Iris pigment epithelial cell (primary cell): Measurements from ENCODE around the gene SERPINE1.
A peak's percentile ranks its signal among the peaks of the same experiment; 100 is the strongest.
"Not testable (repeated sequence)": the region's sequence is repeated elsewhere in the genome, so short reads cannot be mapped to it uniquely, and the experiment has no call there.

ENCODE experiments used
- DNase-seq: peaks from one replicate; pipeline ENCODE4 v3.0.0-alpha.2; 2011; ENCODE audit warnings: low read depth

Gene SERPINE1

DNA sequence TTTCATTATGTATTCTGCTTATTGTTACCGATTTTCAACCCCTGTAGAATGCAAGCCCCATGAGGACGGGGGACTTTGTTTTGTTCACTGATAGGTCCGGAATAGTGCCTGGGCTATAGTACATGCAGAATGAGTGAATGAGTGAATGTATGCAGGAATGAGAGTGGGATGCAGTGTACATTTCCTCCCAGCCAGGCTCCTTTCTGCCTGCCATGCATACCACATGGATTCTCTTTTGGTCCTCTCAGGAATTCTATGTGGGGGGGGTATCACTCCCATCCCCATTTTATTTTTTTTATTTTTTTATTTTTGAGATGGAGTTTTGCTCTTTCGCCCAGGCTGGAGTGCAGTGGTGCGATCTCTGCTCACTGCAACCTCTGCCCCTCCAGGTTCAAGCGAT, 24.9 kb upstream of the SERPINE1 start:
- no peak for DNase-seq

DNA sequence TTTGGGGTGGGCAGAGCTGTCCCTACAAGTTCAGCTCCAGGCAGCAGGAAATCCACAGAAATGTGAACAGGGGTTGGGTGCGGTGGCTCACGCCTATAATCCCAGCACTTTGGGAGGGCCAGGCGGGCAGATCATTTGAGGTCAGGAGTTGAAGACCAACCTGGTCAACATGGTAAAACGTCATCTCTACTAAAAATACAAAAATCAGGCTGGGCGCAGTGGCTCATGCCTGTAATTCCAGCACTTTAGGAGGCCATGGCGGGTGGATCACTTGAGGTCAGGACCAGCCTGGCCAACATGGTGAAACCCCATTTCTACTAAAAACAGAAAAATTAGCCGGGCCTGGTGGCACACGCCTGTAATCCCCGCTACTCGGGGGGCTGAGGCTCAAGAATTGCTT, 23.2 kb upstream of the SERPINE1 start:
- not testable (repeated sequence) for DNase-seq

DNA sequence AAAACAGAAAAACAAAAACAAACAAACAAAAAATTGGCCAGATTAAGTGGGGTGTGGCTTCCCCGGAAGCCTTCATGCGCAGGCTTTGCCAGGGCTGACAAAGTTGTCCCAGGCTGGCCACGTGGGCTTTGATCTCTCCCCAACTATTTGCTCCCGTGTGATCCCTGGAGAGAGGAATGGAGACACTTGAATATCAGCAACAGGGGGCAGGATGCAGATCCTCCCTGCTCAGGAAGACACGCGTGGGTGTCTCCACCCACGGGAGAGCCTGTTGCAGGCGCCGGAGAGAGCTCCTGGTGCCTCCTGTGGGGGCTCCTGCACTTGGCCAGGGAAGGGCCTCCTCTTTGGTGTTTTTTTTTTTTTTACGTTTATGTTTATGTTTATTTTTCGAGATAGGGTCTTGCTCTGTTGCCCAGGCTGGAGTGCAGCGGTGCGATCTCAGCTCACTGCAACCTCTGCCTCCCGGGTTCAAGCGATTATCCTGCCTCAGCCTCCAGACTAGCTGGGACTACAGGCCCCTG, 22.7 kb upstream of the SERPINE1 start:
- DNase-seq: no peak

DNA sequence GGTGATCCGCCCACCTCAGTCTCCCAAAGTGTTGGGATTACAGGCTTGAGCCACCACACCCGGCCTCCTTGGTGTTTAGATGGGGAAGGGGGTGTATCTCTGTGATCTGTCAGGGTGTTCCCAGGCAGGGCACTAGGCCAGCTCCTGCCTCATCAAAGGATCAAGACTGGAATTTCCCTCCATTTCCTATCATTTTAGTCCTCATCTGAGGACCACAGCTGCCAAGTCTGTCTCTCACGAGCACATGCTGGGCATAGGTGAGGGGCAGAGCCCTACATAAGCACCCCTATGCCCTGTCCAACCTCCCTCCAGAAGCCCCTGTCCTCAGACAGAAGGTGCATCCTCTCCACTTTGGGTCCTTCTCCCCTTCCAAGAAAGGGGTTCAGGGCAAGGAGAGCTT, 22.1 kb upstream of the SERPINE1 start:
- DNase-seq: no peak

DNA sequence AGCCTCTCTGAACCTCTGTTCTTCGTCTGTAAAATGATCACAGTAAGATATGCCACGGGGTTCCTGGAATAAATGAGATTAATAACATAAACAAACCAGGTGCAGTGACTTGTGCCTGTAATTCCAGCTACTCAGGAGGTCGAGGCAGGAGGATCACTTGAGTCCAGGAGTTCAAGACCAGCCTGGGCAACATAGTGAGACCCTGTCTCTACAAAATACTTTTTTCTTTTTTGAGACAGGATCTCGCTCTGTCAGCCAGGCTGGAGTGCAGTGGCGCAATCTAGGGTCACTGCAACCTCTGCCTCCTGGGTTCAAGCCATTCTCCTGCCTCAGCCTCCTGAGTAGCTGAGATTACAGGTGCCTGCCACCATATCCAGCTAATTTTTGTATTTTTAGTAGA, 21.7 kb upstream of the SERPINE1 start:
- DNase-seq: not testable (repeated sequence)

DNA sequence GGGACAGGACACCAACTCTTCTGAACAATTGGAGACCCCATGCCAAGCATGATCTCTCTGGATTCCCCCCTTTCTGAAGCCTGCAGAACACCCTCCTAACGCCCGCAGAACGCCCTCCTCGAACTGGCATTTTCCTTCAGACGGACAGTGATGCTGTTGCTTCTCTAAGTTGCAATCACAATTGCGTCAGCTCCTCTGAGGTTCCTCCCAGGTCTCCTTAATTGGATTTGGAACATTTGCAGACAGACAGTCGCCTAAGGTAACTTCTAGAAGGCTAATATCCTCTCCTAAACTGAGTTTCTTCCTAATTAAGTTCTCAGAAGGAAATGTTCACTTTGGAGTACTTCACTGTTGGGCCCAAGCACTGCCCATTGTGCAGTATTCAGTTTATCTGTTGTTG, 20.5 kb upstream of the SERPINE1 start:
- DNase-seq: no peak

DNA sequence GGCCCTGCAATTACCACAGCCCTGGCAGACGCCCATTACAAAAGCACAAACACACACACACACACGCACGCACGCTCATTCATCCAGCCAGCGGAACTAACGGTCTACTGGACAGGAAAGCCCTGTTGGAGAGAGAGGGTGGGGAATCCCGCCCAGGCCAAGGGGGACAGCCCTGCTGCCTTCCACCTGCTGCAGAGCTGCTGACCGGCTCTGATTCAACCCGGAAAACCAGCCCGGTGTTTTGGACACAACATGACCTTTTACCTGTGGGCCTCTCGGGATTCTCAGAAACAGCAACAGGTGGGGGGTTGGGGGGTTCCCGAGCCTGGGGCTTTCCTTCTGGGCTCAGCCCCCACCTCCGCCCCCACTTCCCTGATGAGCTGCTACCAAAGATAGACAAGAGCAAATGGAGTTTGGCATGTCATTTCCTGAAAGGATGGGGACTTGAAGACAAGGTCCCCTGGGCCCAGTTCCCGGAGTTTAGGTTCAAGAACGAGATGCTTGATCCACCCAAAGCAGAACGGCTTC, 18.5 kb upstream of the SERPINE1 start:
- DNase-seq: peak; percentile 84

DNA sequence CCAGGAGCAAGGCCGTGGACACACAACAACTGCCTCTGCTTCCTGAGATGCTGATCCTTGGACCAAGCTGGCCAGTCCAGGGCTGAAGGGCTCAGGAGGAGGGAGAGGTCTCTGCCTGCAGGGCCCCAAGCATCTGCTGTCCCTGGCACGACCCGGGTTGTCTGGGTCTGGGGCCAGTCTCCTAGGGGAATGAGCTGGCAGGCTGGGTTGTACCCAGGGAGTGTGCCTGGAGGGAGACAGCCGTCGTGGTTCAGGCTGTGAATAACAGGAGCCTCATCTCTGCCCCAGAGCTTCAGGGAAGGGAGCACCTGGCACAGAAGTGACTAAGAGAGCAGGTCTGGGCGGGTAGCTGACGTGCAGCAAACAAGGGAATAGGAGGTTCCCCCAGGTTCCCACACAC, 17.9 kb upstream of the SERPINE1 start:
- peak; percentile 31 for DNase-seq

DNA sequence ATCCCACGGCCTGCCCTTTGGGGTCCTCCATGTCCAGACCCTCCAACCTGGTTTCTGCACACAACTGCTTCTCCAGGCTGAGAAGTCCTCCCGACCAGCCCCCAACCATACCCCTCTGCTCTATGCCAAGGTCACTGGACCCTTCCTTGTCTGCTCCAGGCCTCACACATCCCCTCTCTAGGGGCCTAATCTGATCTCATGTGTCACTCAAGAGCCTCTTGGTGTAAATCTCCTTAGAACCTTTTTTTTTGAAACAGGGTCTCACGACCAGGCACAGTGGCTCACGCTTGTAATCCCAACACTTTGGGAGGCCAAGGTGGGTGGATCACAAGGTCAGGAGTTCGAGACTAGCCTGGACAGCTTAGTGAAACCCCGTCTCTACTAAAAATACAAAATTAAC, 17.5 kb upstream of the SERPINE1 start:
- DNase-seq: no peak

DNA sequence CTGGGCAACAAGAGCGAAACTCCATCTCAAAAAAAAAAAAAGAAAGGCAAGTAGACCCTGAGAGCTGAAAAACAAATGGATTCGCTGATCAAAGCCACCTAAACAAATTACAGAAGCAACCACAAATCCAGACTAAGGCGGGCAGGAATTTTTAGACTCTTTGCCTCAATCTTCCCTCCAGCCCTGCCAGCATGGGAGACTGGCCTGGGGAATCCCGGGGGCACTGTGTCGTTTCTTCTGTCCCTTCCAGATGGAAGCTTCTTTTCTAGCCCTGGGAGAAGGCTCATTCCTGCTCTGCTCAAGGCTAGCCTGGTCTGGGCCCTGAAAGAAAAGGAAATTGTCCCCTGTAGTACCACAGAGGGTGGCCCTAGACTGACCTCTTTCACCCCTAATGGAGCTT, 15.6 kb upstream of the SERPINE1 start:
- no peak for DNase-seq

DNA sequence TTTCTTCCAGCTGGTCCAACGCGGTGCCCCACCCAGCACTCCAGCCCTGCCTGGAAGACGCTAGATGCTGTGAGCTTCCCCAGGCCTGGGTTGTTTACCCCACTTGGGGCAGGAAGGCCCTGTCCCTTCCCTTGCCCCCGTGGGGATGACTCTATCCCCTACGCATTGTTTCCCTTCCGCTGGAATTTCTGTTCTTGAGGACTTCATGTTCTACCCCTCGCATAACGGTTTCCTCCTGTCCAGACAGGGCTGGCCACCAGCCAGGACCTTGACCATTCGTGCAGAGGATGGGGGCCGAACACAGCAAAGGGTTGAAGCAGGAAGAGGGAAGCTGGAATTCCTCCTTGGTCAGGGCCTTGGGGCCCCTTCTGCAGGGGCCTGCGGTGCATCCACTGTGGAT, 14.7 kb upstream of the SERPINE1 start:
- DNase-seq: peak; percentile 96

DNA sequence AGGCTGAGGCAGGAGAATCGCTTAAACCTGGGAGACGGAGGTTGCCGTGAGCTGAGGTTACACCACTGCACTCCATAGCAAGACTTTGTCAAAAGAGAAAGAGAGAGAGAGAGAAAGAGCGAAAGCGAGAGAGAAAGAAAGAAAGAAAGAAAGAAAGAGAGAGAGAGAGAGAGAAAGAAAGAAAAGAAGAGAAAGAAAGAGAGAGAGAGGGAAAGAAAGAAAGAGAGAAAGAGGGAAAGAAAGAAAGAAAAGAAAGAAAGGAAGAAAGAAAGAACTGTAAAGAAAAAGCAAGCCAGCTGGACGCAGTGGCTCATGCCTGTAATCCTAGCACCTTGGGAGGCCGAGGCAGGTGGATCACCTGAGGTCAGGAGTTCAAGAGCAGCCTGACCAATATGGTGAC, 13.8 kb upstream of the SERPINE1 start:
- DNase-seq: not testable (repeated sequence)

DNA sequence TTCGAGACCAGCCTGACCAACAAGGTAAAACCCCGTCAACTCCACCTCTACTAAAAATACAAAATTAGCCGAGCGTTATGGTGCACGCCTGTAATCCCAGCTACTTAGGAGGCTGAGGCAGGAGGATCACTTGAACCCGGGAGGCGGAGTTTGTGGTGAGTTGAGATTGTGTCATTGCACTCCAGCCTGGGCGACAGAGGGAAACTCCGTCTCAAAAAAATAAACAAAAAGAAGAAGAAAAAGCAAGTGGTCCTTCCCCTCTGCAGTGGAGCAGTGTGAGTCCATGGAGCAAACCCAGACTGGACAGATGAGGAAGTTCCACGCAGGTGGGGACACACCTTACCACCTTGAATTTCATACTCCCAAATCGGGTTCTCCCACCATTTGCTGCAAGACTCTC, 13.1 kb upstream of the SERPINE1 start:
- DNase-seq: no peak

DNA sequence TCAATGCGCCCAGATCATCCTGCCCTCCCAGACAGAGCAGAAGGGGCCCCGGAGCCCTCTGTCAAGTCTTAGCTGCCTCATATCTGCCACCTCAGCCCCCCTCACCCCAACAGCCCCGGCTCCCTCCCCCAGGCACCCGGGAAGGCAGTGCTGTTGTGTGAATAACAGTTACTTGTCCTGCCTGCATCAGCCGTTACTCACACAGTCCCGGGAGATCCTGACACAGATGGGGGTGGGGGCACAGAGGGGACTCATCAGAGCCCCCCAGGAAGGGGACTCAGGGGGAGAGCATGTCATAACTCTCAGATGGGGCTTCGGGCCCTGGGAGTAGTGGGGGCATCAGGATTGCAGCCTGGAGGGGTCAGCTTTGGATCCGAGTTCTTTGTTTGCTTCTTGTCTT, 12.4 kb upstream of the SERPINE1 start:
- DNase-seq: peak; percentile 75

DNA sequence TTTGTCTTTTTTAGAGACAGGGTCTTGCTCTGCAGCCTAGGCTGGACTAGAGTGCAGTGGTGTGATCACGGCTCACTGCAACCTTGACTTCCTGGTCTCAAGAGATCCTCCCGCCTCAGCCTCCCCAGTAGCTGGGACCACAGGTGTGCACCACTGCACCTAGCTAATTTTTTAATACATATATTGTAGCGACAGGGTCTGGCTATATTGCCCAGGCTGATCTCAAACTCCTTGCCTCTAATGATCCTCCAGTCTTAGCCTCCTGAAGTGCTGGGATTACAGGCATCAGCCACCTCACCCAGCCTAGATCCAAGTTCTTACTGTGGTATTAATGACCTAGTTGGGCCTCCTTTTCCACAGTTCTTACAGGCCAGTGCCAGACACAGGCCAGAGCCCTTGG, 11.7 kb upstream of the SERPINE1 start:
- DNase-seq: no peak

- DNase-seq: peak; percentile 53
These were observed 10.0 kb upstream of the SERPINE1 start for GRCh38 chr7:101116898-101117297.

DNA sequence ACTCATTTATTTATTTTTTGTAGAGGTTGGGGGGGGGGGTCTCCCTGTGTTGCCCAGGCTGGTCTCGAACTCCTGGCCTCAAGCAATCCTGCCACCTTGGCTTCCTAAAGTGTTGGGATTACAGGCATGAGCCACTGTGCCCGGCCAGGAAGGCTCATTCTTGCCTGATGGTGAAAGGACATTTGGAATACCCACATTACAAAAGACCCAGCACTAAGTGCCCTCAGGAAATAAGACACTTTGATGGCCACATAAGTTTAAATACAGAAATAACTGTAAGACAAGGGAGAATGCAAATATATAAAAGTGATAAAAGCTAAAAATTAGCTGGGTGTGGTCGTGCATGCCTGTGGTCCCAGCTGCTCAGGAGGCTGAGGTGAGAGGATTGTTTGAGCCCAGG, 8.0 kb upstream of the SERPINE1 start:
- no peak for DNase-seq

DNA sequence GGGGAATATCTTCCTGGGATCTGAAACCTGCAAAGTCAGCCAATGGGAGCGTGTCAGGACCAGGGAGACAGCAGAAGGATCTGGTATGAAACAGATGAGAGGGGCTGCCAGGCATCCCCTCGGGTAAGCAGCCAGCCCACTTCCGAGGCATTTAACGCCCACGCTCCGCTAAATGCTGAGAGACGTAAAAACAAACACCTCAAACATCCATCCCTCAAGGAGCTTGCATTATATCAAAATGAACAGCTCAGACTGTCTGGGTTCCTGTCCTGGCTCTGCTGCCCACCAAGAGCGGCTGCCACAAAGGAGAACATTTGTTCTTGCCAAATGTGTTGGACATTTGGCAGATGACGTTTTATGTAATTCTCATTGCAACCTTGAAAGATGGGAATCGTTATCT, 7.0 kb upstream of the SERPINE1 start:
- peak; percentile 79 for DNase-seq

DNA sequence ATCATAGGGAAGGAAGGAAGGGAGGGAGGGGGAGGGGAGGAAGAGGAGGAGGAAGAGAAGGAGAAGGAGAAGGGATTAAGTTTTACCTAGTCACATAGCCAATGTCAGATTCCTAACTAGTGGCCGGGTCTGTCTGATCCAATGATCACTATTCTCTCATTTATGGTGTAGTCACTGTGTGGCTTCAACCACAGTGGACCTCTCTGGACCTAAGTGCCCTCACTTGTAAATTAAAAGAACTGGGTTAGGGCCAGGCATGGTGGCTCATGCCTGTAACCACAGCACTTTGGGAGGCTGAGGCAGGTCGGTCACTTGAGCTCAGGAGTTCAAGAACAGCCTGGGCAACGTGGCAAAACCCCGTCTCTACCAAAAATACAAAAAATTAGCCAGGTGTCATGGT, 6.6 kb upstream of the SERPINE1 start:
- peak; percentile 21 for DNase-seq

DNA sequence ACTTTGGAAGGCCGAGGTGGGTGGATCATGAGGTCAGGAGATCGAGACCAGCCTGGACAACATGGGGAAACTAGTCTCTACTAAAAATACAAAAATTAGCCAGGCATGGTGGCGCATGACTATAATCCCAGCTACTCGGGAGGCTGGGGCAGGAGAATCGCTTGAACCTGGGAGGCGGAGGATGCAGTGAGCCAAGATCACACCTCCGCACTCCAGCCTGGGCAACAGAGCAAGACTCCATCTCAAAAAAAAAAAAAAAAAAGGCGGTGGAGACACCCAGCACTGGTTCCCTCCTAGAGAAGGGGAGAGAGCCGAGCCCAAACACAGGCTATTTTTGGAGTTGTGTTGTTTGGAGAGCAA, 5.3 kb upstream of the SERPINE1 start:
- DNase-seq: not testable (repeated sequence)

GRCh38 chr7:101121991-101122932, 4.6 kb upstream of the SERPINE1 start:
- peak; percentile 94 for DNase-seq

DNA sequence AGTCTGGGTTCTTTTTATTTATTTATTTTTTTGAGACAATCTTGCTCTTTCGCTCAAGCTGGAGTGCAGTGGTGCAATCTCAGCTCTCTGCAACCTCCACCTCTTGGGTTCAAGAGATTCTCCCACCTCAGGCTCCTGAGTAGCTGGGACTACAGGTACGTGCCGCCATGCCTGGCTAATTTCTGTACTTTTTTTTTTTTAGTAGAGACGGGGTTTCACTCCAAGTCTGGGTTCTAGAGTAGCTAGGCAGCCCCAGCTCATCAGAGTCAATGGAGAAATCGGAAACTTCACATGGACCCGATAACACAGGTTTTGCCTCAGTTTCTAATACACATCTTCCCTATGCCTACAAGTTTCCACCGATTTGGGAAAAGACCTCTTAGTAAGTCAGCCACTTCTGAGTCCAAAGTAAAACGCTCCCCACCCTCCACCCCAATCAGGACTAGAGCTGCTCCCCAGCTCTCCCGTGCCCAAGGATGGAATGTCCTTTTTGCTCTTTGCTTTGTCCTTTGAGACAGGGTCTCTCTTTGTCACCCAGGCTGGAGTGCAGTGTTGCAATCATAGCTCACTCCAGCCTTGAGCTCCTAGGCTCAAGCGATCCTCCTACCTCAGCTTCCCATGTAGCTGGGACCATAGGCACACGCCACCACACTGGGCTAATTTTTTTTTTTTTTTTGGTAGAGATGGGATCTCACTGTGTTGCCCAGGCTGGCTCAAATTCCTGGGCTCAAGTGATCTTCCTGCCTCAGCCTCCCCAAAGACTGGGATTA, 3.8 kb upstream of the SERPINE1 start:
- DNase-seq: no peak

DNA sequence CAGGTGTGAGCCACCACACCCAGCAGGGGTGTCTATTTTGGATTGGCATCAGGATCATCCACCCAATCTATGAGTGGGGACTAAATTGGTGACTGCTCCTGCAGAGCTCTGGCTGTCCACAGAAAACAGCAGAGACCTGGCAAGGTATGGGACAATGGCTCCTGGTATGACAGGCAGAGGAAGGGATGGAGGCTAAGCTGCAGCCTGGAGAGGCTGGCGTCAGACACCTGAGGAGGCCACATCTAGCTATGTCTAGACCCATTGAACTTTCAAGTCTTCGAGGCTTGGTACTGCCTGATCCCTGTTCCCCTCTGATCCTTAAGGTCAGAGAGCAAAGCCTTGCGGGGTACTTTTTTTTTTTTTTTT, 3.2 kb upstream of the SERPINE1 start:
- no peak for DNase-seq
